Stimulated activated CD4-positive, alpha-beta T cell treated with anti-CD3 and anti-CD28 coated beads, TNF-alpha, amount 100 ng/mL, for 4 hours (primary cell): ENCODE results near the gene MAPK7.

ENCODE experiments used
- DNase-seq, 3 experiments: peaks; one replicate each; pipeline ENCODE4 v3.0.0-alpha.2; 2020; ENCODE audit warnings: low read depth in 3 of 3

The MAPK7 gene

DNA sequence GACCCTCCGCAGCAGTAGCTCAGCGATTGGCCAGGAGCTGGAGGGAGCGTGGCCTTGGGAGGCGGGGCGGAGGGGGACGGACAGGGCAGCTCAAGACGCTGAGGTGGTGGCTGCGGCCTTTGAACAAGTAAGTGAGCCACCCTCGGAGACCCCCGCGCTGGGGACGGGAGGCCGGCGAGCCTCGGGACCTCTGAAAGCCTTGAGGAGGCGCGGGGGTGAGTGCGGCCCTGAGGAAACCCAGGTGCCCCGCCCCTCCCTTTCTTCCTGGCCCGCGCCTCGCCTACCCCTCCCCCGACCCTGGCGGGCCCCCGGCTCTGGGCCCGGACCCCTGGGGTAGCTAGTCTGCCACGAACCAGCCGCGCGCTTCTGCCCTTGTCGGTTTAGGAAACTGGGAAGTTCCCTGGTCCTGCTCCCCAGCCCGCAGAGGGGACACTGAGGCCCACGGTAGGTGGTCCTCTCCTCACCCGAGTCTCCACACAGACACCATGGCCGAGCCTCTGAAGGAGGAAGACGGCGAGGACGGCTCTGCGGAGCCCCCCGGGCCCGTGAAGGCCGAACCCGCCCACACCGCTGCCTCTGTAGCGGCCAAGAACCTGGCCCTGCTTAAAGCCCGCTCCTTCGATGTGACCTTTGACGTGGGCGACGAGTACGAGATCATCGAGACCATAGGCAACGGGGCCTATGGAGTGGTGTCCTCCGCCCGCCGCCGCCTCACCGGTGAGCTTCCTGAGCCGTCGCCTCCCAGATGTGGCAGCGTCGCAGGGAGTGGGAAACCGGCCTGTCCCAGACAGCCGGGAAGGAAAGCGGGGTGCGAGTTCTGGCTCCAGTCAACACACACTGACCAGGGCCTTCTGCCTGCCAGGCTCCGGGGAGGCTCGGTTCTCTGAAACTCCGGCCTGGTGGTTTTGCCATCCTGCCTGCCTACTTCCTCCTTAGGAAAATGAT, at the start of gene MAPK7:
MAPK7 (plus strand) TSS at position 83 of the 945 bp plus-strand sequence; CDS start at position 486, 403 bp downstream.
- DNase-seq: no peak

DNA sequence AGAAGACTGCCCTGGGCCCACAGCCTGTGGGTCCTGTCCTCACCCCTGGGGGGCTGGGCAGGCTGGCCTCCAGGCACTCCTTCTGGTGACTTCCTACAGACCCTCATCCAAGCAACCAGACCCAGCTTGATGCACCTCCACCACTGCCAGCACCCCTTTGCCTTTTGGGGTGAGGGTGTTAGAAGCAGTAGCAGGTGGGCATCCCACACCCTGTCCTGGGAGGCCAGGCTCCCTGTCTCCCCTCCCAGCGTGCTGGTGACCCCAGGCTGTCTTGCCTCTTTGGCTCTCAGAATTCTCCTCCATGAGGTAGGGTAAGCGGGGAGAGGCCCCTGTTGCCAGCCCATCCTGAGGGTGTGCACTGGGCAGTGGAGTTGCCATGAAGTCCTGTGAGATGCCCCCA, 49.2 kb upstream of the MAPK7 start:
- no peak for DNase-seq

DNA sequence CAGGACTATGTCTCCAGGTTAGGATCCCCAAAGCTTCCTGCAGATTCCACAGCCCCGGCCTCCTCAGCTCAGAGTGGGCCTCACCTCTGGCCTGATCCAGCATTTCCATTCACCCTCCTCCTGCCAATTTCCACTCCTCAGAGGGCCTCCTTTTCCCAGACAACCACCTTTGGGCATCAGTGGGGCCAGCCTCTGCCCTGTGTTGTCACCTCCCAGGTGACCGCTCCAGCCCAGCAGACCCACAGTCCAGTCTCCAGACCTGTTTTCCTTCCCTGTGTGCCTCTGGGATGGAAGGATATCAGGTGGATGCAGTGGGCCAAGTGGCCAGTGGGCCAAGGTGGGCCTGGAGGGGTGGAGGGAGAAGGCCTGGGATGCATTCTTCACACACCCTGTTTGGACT, 48.5 kb upstream of the MAPK7 start:
- DNase-seq: no peak

DNA sequence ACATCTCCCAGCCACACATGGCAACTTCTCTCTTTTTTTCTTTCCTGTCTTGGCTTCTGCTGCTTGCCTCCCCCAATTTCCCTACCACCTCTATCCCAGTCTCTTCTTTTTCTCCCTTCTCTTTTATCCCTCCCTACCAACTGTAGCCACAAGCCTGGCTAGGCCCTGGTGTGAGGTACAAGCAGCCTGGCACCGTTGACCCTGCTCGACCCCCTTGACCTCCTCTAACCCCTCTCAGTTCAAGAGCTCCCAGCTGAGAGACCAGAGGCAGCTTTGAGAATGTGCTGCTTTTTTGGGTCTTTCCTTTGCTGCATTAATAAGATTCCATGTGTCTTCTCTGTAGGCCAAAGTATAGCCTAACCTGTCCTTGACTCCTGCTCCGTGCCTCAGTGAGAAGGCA, 48.0 kb upstream of the MAPK7 start:
- no peak for DNase-seq

DNA sequence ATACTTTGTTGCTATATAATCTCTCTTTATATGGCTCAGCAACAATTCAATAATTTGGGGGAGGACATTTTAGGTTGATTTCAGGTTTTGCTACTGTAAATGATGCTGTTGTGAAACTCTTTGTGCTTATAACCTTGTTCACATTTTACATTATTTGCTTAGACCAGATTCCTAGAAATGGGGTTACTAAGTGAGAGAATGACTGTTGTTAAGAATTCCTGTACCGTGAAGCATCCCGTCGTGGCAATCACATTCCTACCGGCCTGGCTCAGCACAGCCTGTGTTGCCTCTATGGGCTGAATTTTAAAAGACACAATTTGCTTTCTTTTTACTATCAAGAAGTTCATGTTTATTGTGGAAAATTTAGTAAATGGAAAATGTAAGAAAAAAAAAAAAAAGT, 47.2 kb upstream of the MAPK7 start:
- no peak for DNase-seq

DNA sequence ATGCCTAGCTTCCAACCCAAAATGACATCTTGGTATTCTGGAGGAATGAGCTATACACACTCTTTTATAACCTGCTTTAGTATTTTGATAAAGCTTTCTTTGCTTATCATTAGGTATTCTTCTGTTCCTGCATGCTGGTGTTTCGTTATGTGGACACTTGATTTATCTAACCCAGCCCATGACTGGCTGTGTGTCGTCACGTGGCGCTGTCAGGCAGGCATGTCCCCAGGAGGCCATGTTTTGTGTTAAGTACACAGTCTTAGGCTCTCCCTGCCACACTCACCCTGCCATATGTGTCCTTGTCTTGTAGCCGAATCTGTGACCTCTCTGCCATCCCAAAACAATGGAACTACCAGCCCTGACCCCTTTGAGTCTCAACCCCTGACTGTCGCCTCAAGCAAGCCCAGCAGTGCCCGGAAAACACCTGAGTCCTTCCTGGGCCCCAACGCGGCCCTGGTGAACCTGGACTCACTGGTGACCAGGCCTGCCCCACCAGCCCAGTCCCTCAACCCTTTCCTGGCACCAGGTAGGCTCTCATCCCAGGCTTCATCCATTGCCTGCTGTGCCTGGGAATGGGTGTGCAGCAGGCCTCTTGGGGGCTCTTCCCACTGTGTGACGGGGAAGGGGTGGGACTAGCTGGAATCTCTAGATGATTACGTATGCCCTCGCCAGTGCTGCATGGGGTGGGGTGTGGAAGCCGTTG, 46.6 kb upstream of the MAPK7 start:
- DNase-seq: no peak

DNA sequence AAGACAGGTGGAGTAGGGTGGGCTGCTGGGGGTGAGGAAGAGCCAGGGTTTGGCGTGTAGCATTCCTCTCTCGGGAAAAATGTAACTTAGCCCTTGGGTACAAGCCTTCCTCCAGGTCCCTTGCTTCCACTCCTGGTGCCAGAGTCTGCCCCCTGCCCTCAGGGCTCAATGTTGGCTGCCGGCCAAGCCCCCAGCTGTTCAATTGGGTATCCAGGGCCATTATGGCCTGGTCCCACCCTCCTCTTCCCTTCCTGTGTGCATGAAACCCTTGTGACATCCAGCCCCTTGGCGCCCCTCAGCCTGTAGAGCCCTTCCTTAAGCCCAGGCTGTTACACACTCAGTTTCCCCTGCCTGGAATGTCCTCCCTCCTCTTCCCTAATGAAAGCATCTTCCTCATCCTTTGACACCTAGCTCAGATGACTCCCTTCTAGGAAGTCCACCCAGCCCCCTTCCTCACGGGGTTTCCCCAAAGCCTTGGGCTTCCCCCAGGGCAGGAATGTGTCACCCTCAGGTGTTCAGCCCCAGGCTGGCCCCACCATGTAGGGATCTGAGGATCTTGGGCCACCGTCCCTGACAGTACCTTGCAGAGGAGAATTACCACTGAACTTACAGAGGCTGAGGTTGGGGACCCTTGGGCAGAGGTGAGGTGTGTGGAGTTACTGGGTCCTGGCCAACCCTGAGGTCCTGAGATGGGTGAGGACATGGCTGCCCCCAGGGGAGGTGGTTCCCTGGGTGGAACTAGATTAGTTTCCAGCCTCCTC, 45.7 kb upstream of the MAPK7 start:
- DNase-seq: no peak

DNA sequence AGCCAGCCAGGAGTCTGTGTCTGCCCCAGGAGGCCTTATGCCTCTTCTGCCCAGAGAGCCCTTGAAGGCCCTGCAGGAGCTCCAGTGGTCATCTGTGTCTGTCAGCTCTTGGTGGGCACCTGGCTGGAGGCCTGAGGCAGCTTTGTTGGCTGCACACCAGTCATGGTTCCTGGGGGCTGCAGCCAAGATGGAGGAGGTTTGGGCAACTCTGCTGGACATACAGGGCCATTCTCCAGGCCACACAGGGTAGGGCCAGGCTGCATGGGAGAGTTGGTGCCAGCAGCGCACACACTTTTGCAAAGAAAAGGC, 45.2 kb upstream of the MAPK7 start:
- no peak for DNase-seq

DNA sequence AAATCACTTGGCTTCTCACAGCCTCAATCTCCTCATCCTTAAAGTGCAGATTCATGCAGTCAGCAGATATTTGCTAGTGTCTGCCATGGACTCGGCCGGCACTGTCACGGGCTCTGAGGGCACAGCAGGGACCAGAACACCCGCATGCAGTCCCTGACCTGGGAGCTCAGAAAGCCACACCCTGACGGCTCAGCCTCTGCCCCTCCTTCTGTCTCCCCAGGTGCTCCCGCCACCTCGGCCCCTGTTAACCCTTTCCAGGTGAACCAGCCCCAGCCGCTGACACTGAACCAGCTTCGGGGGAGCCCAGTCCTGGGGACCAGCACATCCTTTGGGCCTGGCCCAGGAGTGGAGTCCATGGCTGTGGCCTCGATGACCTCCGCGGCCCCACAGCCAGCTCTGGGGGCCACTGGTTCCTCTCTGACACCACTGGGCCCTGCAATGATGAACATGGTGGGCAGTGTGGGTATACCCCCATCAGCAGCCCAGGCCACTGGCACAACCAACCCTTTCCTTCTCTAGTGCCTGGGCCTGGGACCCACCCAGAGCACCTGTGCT, 44.5 kb upstream of the MAPK7 start:
- no peak for DNase-seq

DNA sequence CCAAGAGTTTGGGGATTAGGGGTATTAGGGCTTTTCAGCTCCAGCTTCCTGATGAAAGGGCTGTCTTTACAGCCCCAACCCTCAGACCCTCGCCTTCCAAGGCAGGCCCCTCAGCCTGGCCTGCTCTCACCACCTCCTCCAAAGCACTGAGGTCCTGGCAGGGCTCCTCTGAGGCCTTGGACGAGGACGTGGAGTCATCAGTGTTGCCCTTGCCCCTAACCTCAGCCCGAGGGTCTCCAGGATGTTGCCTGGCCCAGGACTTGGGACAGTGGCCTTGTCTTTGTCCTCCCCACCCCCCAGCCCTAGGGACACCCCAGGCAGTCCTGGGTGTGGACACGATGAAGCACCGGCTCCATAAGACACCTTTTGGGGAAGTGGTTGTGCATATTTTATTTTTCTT, 44.0 kb upstream of the MAPK7 start:
- no peak for DNase-seq

DNA sequence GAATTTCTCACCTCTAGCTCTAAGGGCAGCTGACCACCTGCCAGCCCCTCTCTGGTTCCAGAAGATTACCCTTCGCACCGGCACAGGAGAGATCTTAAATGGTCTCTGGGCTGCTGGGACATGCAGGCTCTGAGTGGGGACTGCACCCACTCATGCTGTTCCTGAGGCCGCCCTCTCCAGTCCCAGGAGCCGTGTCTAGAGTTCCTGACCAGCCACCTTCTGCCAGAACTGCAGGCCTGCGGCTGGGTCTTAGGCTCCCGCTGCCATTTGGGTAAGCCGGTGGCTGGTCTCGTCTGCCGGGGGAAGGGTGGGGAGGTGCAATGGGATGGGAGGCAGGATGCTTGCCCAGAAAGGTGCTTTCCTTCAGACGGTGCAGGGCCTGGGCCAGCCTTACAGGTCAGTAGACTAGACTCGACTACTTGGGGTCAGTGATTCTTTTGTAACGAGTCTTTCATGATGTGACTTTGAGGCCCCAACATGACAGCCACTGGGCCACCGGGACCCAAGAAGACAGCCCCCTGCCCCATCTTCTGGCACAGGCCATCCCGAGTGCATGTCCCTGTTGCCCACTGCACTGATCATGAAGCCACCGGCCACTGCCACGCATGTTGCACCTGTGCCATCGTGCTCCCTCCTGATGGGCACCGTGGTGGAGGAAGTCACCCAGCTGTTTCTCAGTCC, 42.2 kb upstream of the MAPK7 start:
- DNase-seq: no peak

DNA sequence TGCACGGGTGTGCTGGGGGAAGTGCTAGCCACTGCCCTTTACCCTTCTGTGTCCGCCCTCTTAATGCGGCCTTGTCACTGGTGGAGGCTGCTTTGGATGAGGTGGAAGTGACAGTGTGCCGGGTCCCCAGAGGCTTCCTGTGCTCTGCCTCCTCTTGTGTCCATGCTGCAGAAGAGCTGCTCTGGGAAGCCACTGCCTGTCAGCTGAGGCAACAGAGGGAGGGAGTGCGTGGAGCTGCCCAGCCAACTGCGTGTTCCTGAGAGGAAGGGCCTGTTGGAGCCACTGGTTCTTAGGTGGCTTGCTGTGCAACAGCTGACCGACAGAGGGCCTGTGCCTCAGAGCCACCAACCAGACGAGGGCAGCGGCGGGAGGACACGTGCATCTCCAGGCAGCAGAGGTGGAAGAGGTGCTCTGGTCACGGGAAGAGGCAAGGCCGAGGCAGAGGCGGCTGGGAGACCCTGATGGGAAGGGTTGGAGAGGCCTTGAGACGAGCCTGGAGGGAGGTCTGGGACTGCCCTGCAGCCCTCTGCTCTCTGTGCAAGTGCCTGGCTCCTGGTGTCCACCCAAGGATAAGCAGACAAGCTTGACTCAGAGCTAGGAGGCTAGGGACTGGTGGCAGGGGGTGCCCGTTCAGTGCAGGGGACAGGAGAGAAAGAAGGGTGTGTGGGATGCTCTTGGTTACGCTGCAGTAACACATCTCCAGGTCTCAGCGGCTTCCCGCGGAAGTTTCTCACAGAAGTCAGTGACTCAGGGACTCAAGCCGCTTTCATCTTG, 41.2 kb upstream of the MAPK7 start:
- DNase-seq: no peak

DNA sequence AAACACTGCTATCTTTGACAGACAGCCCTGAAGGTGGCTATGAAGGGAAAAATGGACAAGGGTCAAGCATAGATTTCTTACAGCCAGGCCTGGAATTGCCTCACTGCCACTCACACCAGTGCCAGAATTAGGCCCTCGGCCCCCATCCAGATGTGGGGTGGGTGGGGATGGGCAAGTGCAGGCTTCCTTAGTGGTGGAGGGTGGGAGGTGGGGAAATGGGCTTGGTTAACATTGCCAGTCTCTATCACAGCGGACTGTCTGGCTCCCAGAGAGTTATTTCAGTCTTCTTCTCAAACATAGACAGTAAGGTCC, 40.6 kb upstream of the MAPK7 start:
- DNase-seq: no peak

DNA sequence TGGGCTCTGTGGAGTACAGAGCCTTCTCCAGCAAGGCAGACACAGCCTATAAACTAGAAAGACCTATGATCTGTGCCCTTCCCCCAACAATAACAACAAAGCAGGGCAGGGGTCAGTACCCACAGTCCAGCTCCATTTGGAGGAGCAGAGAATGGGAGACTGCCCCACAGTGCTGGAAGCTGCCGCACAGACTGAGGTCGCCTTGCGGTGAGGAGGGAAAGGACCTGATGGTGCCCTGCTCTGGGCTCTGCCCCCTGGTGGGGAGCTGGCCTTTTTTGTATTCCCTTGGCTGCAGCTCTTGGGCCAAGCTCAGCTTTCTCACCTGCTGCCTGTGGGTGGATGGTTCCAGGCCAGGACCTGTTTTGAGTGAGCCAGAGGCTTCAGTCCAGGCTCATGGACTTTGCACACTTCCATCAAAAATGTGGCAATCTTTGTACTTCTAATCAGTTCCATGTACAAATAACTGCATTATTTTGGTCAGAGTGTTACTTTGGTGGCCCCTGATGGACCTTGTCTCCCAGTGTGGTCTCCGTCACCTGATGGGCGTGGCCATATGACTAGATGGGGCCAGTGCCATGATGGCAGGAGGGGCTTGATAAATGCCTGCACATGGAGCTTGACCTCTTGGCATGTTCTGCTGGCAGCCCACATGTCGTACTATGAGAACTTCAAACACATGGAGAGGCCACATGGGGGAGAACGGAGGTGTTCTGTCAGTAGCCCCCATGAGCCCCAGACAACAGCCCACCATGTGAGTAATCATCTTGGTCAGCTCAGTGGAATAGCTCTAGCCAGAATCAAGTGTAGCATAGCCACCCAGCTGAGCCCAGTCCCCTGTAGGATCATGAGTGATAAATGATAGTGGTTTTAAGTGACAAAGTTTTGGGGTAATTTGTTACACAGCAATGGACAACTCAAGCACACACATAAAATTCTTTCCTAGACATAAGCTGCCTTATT, 40.0 kb upstream of the MAPK7 start:
- peak; percentile 26 to 35 (median 31) for DNase-seq

DNA sequence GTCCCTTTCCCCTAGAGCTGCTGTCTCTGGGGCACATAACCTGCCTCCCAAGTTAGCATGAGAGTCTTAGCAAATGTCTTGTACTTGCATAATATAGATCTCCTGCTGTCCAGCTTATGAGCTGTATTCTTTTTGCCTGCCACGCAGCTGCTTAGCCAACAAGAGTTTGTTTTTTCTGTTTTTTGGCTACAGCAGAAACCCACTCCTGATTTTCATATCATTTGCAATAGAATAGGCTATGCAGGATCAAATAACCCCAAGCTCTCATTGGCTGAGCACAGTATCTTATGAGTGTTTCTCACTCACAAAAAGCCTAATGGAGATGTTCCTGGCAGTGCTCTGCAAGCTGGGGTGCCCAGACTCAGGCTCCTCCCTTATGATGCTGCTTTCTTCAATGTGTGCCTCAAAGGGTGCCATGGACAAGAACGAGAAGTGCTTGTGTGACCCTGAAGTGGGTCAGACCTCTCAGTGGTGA, 38.9 kb upstream of the MAPK7 start:
- DNase-seq: no peak

DNA sequence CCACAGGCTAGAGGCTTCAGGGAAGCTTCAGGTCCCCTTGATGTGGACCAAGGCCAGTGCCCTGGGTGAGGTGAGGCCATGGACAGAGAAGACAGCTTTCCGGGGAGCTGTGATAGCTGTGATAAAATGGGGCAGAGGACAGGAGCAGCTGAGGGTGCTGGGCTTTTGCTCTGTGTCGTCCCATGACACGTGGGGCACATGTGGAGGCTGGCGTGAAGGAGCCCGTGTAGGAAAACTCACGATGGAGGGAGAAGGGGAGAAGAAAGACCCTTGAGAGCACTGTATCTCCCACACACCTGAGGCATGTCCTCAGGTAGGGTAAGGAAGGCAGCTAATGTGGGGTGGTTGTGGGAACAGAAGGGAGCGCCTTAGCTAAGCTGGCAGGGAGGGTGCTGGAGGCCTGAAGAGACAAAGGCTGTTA, 37.1 kb upstream of the MAPK7 start:
- no peak for DNase-seq

DNA sequence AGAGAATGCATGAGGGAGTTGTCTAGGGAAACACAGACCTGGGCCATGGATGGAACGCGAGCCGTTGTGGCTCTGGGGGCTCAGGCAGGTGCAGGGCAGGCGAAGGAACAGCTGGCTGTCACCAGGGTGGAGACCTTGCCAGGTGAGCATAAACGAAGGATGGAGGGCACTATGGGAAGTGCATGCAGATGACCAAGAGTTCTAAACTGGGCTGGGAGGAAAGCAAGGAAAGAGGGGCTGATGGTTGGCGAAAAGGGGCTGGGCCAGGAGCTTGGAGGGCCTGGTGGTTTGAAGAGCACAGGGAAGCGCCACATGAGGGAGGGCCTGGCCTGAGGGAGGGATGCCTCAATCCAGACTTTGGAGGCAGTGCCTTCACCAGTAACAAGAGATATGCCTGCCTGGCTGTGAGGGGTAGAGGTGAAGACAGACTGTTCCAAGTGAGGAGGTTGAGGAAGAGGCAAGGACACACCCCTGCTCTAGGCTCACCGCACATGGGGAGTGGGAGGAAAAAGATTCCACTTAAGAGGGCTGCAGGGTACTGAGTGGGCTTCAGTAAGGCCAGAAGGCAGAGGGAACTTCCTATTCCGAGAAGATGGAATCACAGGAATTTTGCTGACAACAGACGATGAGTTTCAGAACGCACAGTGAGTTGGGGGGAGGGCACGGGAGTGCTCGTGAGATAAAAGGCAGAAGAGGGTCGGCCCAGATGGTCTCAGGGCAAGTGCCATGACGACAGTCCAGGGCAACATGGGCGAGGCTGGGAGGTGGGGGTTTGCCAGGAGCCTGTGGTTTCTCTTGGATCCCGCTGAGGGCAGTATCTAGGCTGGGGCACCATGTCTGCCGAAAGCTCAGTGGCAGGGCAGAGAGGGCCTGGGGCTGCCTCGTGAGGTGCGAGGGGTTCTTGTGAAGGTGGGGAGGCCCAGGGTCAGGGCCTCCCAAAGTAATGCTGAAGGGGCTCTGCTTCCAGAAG, 36.4 kb upstream of the MAPK7 start:
- DNase-seq: no peak

DNA sequence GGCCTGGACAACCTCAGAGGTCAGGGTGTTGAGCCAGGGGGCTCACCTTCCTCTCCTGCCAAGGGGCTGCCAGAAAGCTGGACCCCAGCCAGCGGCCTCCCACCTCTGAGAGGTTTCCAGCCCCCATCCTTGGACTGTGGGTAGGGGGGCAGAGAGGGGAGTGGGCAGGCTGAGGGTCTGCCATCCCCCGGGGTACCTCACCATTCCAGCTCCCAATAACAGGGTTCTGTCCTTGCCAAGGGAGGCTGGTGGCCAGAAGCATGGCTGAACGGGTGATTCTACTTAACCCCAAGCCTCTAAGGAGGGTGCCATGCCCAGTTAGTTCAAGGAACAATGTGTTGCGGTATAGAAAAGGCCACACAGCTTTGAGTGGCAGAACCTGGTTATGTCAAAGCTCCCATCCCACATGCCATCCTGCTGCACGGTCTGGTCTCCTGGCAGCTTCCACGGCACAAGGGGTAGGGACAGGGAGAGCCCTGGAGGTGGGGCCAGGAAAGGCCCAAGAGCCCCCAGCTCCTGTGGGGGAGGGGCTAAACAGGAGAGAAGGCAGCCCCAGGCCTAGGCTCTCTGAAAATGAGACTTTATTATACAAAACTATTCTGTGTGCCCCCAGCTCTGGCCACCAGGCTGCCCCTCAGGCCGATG, 35.6 kb upstream of the MAPK7 start:
- DNase-seq: no peak
